Measurements from ENCODE around the gene RAB25. TPM values are rescaled to one million over a fixed set of nuclear protein-coding genes. Genes with fewer than 3 reads are reported as not detected.

The RAB25 gene
- total RNA-seq, 4 donors from 2014 or later: 211 to 281 (median 251) TPM

- intact Hi-C loops (cut with DNase I; ENCODE audit: low total_unique reads): no loop called here
- no peak for TF ChIP-seq POLR2A (IDR thresholded peaks at IDR 0.05)
- 81 to 83% methylated on average over 6 of the region's 6 CpGs for WGBS, 2 donors
- no peak overlapping the region for H3K4me3 ChIP-seq (ENCODE audit: low read depth, poor library complexity, severe bottlenecking)
- DNase-seq (ENCODE audit: low spot score in 2 of 2): no peak
Measured at GRCh38 chr1:156108664-156109241, 47.8 kb downstream of the RAB25 start.

- intact Hi-C loops (cut with DNase I; ENCODE audit: low total_unique reads): no loop called here
- TF ChIP-seq POLR2A (IDR thresholded peaks at IDR 0.05): no peak
- no peak for TF ChIP-seq CTCF (IDR thresholded peaks at IDR 0.05)
- H3K4me3 ChIP-seq (ENCODE audit: low read depth, poor library complexity, severe bottlenecking): no peak overlapping the region
- no peak for DNase-seq (ENCODE audit: low spot score in 2 of 2)
- 91 to 93% methylated on average over 2 of the region's 2 CpGs for WGBS, 2 donors
Measured at GRCh38 chr1:156110252-156110651, 49.3 kb downstream of the RAB25 start.

GRCh38 chr1:156111355-156111962 lies 50.5 kb downstream of the RAB25 start:
- intact Hi-C loops (cut with DNase I; ENCODE audit: low total_unique reads): no loop called here
- TF ChIP-seq POLR2A (IDR thresholded peaks at IDR 0.05) (no peak), CTCF (IDR thresholded peaks at IDR 0.05) (no peak)
- 75 to 82% methylated on average over 4 of the region's 4 CpGs for WGBS, 2 donors
- DNase-seq (ENCODE audit: low spot score in 2 of 2): no peak
- H3K4me3 ChIP-seq (ENCODE audit: low read depth, poor library complexity, severe bottlenecking): no peak overlapping the region

GRCh38 chr1:156112276-156113137 lies 51.5 kb downstream of the RAB25 start:
- no peak for DNase-seq (ENCODE audit: low spot score in 2 of 2)
- intact Hi-C loops (cut with DNase I; ENCODE audit: low total_unique reads): no loop called here
- H3K4me3 ChIP-seq (ENCODE audit: low read depth, poor library complexity, severe bottlenecking): no peak overlapping the region
- TF ChIP-seq CTCF (IDR thresholded peaks at IDR 0.05) (no peak), POLR2A (IDR thresholded peaks at IDR 0.05) (no peak)
- WGBS, 2 donors: 42 to 59% methylated on average over 10 of the region's 10 CpGs

- intact Hi-C loops (cut with DNase I; ENCODE audit: low total_unique reads): no loop called here
- TF ChIP-seq POLR2A (IDR thresholded peaks at IDR 0.05): no peak
- no peak for TF ChIP-seq CTCF (IDR thresholded peaks at IDR 0.05)
- WGBS, 2 donors: 32 to 40% methylated on average over 4 of the region's 4 CpGs
- no peak for DNase-seq (ENCODE audit: low spot score in 2 of 2)
- no peak overlapping the region for H3K4me3 ChIP-seq (ENCODE audit: low read depth, poor library complexity, severe bottlenecking)
Measured at GRCh38 chr1:156113282-156113950, 52.5 kb downstream of the RAB25 start.

Data from lower leg skin (tissue), 4 donors.